Activated B cell treated with CpG ODN at 0.5 μM for 24 hours (primary cell): ENCODE measurements around the gene BPIFB6. TPM values are rescaled to one million over a fixed set of nuclear protein-coding genes. Genes with fewer than 3 reads are reported as not detected.

Source experiments
- ATAC-seq: fragments of 200-7000 bp; cut with Tn5 transposase; one replicate; pipeline ENCODE4 v1.10.0; 2021; ENCODE audit warnings: low read depth, mild to moderate bottlenecking, moderate library complexity
- CTCF ChIA-PET: fragments of 350-600 bp; sonication (Branson Sonifier 250); formaldehyde crosslinking; loops from one replicate; lab custom pipeline; 2021; ENCODE audit warnings: antibody characterized with exemption; lab: Charles Lee
- POLR2A ChIA-PET: fragments of 350-600 bp; sonication (Branson Sonifier 250); formaldehyde crosslinking; loops from one replicate; lab custom pipeline; 2021; ENCODE audit warnings: antibody characterized with exemption; lab: Charles Lee
- DNase-seq: peaks from one replicate; pipeline ENCODE4 v3.0.0; 2022
- H3K27ac Mint-ChIP-seq: one replicate; pipeline ENCODE4 v1.8.0; 2020; ENCODE audit warnings: mixed read lengths
- H3K27me3 Mint-ChIP-seq: one replicate; pipeline ENCODE4 v1.8.0; 2021; ENCODE audit warnings: mixed read lengths
- H3K36me3 Mint-ChIP-seq: one replicate; pipeline ENCODE4 v1.8.0; 2021; ENCODE audit warnings: low read depth, mixed read lengths
- H3K4me1 Mint-ChIP-seq: one replicate; pipeline ENCODE4 v1.8.0; 2021; ENCODE audit warnings: mixed read lengths
- H3K4me3 Mint-ChIP-seq: one replicate; pipeline ENCODE4 v1.8.0; 2020; ENCODE audit warnings: mild to moderate bottlenecking, mixed read lengths
- H3K9me3 Mint-ChIP-seq: one replicate; pipeline ENCODE4 v1.8.0; 2020; ENCODE audit warnings: mixed read lengths
- CTCF ChIP-seq: fragments of 200-600 bp; IDR thresholded peaks from one replicate; pipeline ENCODE4 v1.8.0; 2022; ENCODE audit warnings: antibody characterized with exemption, mild to moderate bottlenecking
- intact Hi-C: fragments of 100-400 bp; cut with micrococcal nuclease; formaldehyde crosslinking; loops from one replicate; pipeline ENCODE4 v1.15.1; 2024
- total RNA-seq: library from RNA; stranded (reverse); gene quantifications from 2 replicates; pipeline ENCODE4 v1.2.3, GENCODE V29; 2022

The BPIFB6 gene
- total RNA-seq, 1 donor from 2014 or later = not detected

DNA sequence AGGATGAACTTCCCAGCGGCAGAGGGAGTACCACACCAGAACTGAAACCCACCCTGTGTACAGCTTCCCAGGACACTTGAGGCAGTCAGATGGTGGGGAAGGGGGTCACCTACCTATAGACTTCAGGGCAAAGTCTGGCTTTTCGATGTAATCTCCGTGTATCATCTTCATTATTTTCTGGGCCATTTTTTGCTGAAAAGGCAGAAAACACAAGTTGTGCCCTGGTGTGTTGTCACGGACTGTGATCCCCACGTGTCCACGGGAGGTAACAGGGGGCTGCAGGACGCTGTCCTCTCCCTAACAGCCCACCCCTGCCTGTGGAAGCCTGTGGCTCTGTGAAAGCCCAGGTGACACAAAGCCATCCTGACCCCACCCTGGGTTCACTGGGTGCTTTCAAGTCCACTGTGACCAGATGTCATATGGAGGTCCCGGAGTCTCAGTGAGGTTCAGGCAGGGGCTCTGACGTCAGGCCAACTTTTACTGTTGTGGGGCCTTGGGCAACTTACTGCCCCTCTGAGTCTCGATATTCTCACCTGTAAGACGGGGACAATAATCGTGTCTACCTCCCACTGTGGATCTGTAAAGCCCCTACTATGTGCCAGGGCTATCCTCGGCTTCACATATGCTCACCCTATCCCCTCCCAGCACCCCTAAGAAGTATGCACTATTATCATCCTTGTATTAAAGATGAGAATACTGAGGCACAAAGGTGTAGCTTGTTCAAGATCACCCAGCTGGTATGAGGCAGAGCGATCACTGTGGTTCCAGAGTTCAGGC, 41.8 kb upstream of the BPIFB6 start:
- Mint-ChIP-seq H3K4me3 (no peak overlapping the region), H3K27ac (no peak overlapping the region), H3K4me1 (peaks cover 23% of the 10 kb centered on the region), H3K9me3 (peaks cover under 1% of the 10 kb centered on the region), H3K27me3 (peaks cover 3% of the 10 kb centered on the region), H3K36me3 (no peaks in the 10 kb centered on the region)
- TF ChIP-seq CTCF = no peak
- intact Hi-C loops = no loop called here
- ChIA-PET CTCF (no interaction called here), POLR2A (no interaction called here)
- ATAC-seq (no peak), DNase-seq (no peak)

DNA sequence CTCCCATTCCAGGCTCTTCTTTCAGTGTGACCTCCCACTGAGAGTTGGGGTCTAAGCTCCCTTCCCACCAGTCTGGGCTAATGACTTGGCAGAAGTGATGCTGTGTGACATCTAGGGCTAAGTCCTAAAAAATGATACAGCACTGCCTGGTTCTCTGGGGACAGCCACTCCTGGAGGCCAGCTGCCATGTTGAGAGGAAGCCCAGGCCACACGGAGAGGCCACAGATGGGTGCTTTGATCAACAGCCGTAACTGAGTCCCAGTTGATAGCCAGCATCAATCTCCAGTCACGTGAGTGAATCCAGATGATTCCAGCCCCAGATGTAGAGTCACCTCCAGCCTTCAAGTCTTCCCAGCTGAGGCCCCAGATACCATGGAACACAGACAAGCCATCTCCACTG, 41.0 kb upstream of the BPIFB6 start:
- ATAC-seq (no peak), DNase-seq (no peak)
- TF ChIP-seq CTCF = no peak
- H3K27me3 Mint-ChIP-seq = peaks cover 3% of the 10 kb centered on the region
- H3K4me3 Mint-ChIP-seq = no peak overlapping the region
- intact Hi-C loops = no loop called here
- H3K36me3 Mint-ChIP-seq = no peaks in the 10 kb centered on the region
- no peak overlapping the region for H3K27ac Mint-ChIP-seq
- ChIA-PET POLR2A (interaction anchor here (2.7 kb wide), 1 partner anchor 18 kb away, joined by 18 read pairs; no protein-coding TSS in a partner anchor), CTCF (no interaction called here)
- H3K4me1 Mint-ChIP-seq = peaks cover 23% of the 10 kb centered on the region
- H3K9me3 Mint-ChIP-seq = peaks cover 7% of the 10 kb centered on the region

DNA sequence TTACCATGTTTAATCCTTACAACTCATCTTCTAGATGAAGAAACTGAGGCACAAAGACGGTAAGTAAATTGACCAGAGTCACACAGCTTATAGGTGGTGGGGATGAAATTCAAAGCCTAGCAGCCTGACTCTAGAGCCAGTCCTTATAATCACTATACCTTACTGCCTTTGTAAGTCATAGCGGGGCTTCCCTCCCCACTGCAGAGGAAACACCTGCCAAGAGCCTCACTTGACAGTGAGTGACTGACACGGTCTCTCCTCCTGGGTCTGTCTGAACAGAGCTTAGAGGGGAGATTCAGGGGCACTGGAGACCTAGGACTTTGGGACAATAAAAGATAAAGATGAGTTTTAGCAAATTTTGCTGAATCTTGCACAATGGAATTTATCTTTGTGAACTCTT, 40.1 kb upstream of the BPIFB6 start:
- peak overlapping the region; percentile 24 for H3K4me3 Mint-ChIP-seq
- intact Hi-C loops = no loop called here
- H3K27me3 Mint-ChIP-seq = peaks cover 3% of the 10 kb centered on the region
- ChIA-PET CTCF (no interaction called here), POLR2A (interaction anchor here (0.7 to 2.7 kb wide), 3 partner anchors 17 to 21 kb away, joined by 3 to 18 read pairs (median 4); no protein-coding TSS in a partner anchor)
- ATAC-seq (peak; percentile 83), DNase-seq (no peak)
- TF ChIP-seq CTCF = no peak
- H3K36me3 Mint-ChIP-seq = no peaks in the 10 kb centered on the region
- H3K4me1 Mint-ChIP-seq = peaks cover 23% of the 10 kb centered on the region
- H3K9me3 Mint-ChIP-seq = peaks cover 7% of the 10 kb centered on the region
- H3K27ac Mint-ChIP-seq = peak overlapping the region; percentile 26

DNA sequence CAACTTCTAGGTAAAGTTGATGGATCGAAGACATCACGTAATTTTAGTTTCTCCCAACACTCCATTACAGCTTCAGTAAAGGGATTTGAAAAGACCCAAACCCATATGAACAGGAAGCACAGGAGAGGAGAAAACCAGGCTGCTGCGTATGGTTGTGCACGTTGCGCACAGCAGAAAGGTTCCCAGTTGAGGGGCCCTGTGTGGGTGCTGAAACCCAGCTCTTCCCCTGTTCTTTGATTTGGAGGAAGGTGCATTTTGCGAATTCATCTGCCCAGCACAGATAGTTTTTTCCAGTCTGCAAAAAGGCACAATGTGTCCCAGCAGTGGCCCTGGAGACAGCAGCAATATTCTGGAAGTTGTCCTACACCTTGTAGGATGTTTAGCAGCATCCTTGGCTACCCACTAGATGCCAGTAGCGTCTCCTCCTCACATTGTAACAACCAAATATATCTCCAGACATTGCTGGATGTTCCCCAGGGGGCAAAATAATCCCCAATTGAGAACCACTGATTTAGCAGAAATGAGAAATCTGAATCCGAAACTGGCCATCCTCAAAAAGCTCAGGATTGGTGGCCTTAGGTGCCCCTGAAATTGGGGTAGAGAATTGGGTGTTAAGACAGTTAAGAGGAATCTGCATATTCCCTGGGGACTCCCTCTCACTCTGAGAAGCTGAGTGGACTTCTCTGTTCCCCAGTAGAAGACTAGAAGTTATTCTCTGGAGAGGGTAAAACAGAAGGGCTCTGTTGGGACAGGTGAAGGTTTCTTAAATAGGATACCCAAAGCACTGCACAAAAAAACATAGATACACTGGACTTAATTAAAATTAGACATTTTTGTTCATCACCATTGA, 39.4 kb upstream of the BPIFB6 start:
- H3K4me1 Mint-ChIP-seq = peaks cover 23% of the 10 kb centered on the region
- peak overlapping the region; percentile 24 for H3K4me3 Mint-ChIP-seq
- ATAC-seq (peak; percentile 54), DNase-seq (no peak)
- peaks cover 7% of the 10 kb centered on the region for H3K9me3 Mint-ChIP-seq
- intact Hi-C loops = loop anchor here (1.0 kb wide), 1 partner anchor 20 kb away; no protein-coding TSS in a partner anchor
- TF ChIP-seq CTCF = no peak
- ChIA-PET POLR2A (interaction anchor here (0.7 to 2.7 kb wide), 3 partner anchors 18 to 22 kb away, joined by 3 to 18 read pairs (median 4); no protein-coding TSS in a partner anchor), CTCF (interaction anchor here (1.4 kb wide), 1 partner anchor 84 kb away, joined by 3 read pairs; no protein-coding TSS in a partner anchor)
- peaks cover 3% of the 10 kb centered on the region for H3K27me3 Mint-ChIP-seq
- no peaks in the 10 kb centered on the region for H3K36me3 Mint-ChIP-seq
- peak overlapping the region; percentile 26 for H3K27ac Mint-ChIP-seq
